ENCODE results near the gene PYY.
"Not testable (repeated sequence)": the region's sequence is repeated elsewhere in the genome, so short reads cannot be mapped to it uniquely, and the experiment has no call there.

Gene PYY

GRCh38 chr17:43952351-43952723, 1.4 kb downstream of the PYY start:
- no peak overlapping the region for H3K4me3 ChIP-seq (ENCODE audit: low read depth, low read length)
- DNase-seq (ENCODE audit: low read depth), result no peak

- DNase-seq (ENCODE audit: low read depth), result no peak
- no peak overlapping the region for H3K4me3 ChIP-seq (ENCODE audit: low read depth, low read length)
These were observed 2.0 kb downstream of the PYY start for GRCh38 chr17:43951750-43952149.

GRCh38 chr17:43950554-43950953, 3.2 kb downstream of the PYY start:
- DNase-seq (ENCODE audit: low read depth), result no peak
- no peak overlapping the region for H3K4me3 ChIP-seq (ENCODE audit: low read depth, low read length)

GRCh38 chr17:43949781-43950180, 4.0 kb downstream of the PYY start:
- no peak overlapping the region for H3K4me3 ChIP-seq (ENCODE audit: low read depth, low read length)
- no peak for DNase-seq (ENCODE audit: low read depth)

- H3K4me3 ChIP-seq (ENCODE audit: low read depth, low read length), result no peak overlapping the region
- DNase-seq (ENCODE audit: low read depth), result no peak
These were observed 7.0 kb downstream of the PYY start for GRCh38 chr17:43946781-43947180.

- no peak overlapping the region for H3K4me3 ChIP-seq (ENCODE audit: low read depth, low read length)
- no peak for DNase-seq (ENCODE audit: low read depth)
These were observed 8.5 kb downstream of the PYY start for GRCh38 chr17:43945074-43945829.

GRCh38 chr17:43942051-43942685, 11.6 kb downstream of the PYY start, which contains the start of gene PPY:
TSS of gene PPY (minus strand) at chr17:43942476. CDS start at chr17:43941654, 822 bp downstream.
- no peak for DNase-seq (ENCODE audit: low read depth)
- no peak within 1 kb of the TSS for H3K4me3 ChIP-seq (ENCODE audit: low read depth, low read length)

GRCh38 chr17:43940630-43941029, 13.1 kb downstream of the PYY start:
- no peak for DNase-seq (ENCODE audit: low read depth)
- H3K4me3 ChIP-seq (ENCODE audit: low read depth, low read length), result no peak overlapping the region

GRCh38 chr17:43939886-43940285, 13.9 kb downstream of the PYY start:
- no peak for DNase-seq (ENCODE audit: low read depth)
- H3K4me3 ChIP-seq (ENCODE audit: low read depth, low read length), result no peak overlapping the region

- H3K4me3 ChIP-seq (ENCODE audit: low read depth, low read length); DNase-seq (ENCODE audit: low read depth): not testable (repeated sequence)
These were observed 14.3 kb downstream of the PYY start for GRCh38 chr17:43939452-43939851.

- no peak for DNase-seq (ENCODE audit: low read depth)
- no peak overlapping the region for H3K4me3 ChIP-seq (ENCODE audit: low read depth, low read length)
These were observed 14.9 kb downstream of the PYY start for GRCh38 chr17:43938838-43939182.

GRCh38 chr17:43936434-43936833, 17.3 kb downstream of the PYY start:
- H3K4me3 ChIP-seq (ENCODE audit: low read depth, low read length), result no peak overlapping the region
- no peak for DNase-seq (ENCODE audit: low read depth)

GRCh38 chr17:43935926-43936261, 17.8 kb downstream of the PYY start:
- no peak overlapping the region for H3K4me3 ChIP-seq (ENCODE audit: low read depth, low read length)
- no peak for DNase-seq (ENCODE audit: low read depth)

GRCh38 chr17:43935204-43935925, 18.4 kb downstream of the PYY start:
- DNase-seq (ENCODE audit: low read depth), result no peak

GRCh38 chr17:43932923-43933322, 20.8 kb downstream of the PYY start:
- H3K4me3 ChIP-seq (ENCODE audit: low read depth, low read length), result no peak overlapping the region
- no peak for DNase-seq (ENCODE audit: low read depth)

More at GRCh38 chr17:43935204-43935925, 18.4 kb downstream of the PYY start:
- H3K4me3 ChIP-seq (ENCODE audit: low read depth, low read length), result no peak overlapping the region

GRCh38 chr17:43932357-43932756, 21.4 kb downstream of the PYY start:
- no peak overlapping the region for H3K4me3 ChIP-seq (ENCODE audit: low read depth, low read length)

GRCh38 chr17:43931062-43931571, 22.6 kb downstream of the PYY start:
- H3K4me3 ChIP-seq (ENCODE audit: low read depth, low read length), result no peak overlapping the region

More at GRCh38 chr17:43932357-43932756, 21.4 kb downstream of the PYY start:
- no peak for DNase-seq (ENCODE audit: low read depth)

GRCh38 chr17:43928609-43929008, 25.1 kb downstream of the PYY start:
- H3K4me3 ChIP-seq (ENCODE audit: low read depth, low read length), result no peak overlapping the region
- DNase-seq (ENCODE audit: low read depth), result no peak

More at GRCh38 chr17:43931062-43931571, 22.6 kb downstream of the PYY start:
- no peak for DNase-seq (ENCODE audit: low read depth)

- not testable (repeated sequence) for DNase-seq (ENCODE audit: low read depth); H3K4me3 ChIP-seq (ENCODE audit: low read depth, low read length)
These were observed 25.8 kb downstream of the PYY start for GRCh38 chr17:43927929-43928328.
